HepG2 (cell line): Measurements from ENCODE around the gene PHF19.

Experiments
- BHLHE40 ChIP-seq: IDR thresholded peaks from 2 replicates; pipeline ENCODE4 v1.6.1; 2011; ENCODE audit warnings: low read length, improper control_type of control experiment
- CCDC6 ChIP-seq: sonication (generic); formaldehyde crosslinking; IDR thresholded peaks from 2 replicates; pipeline ENCODE4 v1.8.1; 2022; ENCODE audit warnings: mild to moderate bottlenecking, missing genetic modification reagents, moderate library complexity
- GATAD1 ChIP-seq: IDR thresholded peaks from 2 replicates; pipeline ENCODE4 v1.6.1; 2016; ENCODE audit warnings: missing genetic modification reagents, missing compliant biosample characterization
- POLR2AphosphoS5 ChIP-seq: IDR thresholded peaks from 2 replicates; pipeline ENCODE4 v1.6.1; 2012; ENCODE audit warnings: low read depth, low read length
- REXO4 ChIP-seq: sonication (generic); formaldehyde crosslinking; IDR thresholded peaks from 2 replicates; pipeline ENCODE4 v1.8.0; 2022; ENCODE audit warnings: missing genetic modification reagents, mild to moderate bottlenecking, borderline replicate concordance
- TEAD2 ChIP-seq: sonication (generic); formaldehyde crosslinking; IDR thresholded peaks from 2 replicates; pipeline ENCODE4 v1.9.0; 2021; ENCODE audit warnings: missing genetic modification reagents
- ZNF350 ChIP-seq: sonication (generic); formaldehyde crosslinking; IDR thresholded peaks from 2 replicates; pipeline ENCODE4 v1.4.0; 2020; ENCODE audit warnings: mild to moderate bottlenecking, low read depth, missing genetic modification reagents, borderline replicate concordance
- ZNF549 ChIP-seq: sonication (generic); formaldehyde crosslinking; IDR thresholded peaks from 2 replicates; pipeline ENCODE4 v1.5.0; 2020; ENCODE audit warnings: missing genetic modification reagents
- TF ChIP-seq, protein P1 (sequence below): sonication (generic); formaldehyde crosslinking; IDR thresholded peaks from 2 replicates; pipeline ENCODE4 v1.5.0; 2020; ENCODE audit warnings: mild to moderate bottlenecking, missing genetic modification reagents, moderate library complexity

DNA sequence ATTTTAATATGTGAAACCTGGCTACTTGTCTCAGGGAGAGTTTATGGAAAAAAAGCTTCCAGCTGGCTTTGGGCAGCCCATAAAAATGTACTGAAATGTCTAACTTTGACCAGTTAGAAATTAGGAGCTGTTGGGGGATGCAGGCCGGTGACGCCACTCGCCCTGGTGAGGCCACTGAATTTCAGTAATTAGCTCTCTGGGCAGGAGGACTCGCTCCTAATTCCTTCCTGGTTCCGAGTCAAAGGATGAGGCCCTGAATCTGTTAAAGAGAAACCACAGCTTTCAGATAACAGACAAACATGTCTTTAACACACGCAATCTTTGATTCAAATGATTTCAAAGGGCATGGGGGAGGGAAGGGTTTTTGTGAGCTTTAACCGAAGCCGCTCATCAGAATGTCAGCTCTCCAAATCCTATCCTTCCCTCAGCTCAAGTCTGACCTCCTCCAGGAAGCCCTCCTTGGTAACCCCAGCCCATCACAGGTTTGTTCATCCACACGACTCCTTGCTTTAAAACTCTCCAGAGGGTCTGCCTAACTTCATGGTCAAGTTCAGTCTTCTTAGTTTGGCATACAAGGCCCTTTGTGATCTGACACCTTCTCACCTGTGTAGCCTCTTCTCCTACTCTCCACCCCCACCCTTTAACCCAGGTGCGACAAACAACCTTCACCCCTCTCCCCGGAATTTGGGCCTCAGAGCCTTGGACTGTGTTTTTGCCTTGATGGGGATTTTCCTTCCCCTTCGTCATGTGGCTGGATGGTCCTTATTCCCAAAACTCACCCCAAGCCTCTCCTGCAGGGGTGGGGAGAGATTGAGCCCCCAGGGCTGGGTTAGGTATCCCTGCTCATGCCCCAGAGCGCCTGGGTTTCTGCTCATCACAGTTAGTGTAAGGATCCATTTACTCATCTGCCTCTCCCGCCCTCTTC, 13.6 kb upstream of the PHF19 start:
- no peak for TF ChIP-seq POLR2AphosphoS5
- TF ChIP-seq REXO4 (CRISPR knock-in tag), result no peak
- no peak for TF ChIP-seq CCDC6 (CRISPR knock-in tag)
- TF ChIP-seq ZNF350 (CRISPR knock-in tag), result no peak
- TF ChIP-seq, protein P1, sequence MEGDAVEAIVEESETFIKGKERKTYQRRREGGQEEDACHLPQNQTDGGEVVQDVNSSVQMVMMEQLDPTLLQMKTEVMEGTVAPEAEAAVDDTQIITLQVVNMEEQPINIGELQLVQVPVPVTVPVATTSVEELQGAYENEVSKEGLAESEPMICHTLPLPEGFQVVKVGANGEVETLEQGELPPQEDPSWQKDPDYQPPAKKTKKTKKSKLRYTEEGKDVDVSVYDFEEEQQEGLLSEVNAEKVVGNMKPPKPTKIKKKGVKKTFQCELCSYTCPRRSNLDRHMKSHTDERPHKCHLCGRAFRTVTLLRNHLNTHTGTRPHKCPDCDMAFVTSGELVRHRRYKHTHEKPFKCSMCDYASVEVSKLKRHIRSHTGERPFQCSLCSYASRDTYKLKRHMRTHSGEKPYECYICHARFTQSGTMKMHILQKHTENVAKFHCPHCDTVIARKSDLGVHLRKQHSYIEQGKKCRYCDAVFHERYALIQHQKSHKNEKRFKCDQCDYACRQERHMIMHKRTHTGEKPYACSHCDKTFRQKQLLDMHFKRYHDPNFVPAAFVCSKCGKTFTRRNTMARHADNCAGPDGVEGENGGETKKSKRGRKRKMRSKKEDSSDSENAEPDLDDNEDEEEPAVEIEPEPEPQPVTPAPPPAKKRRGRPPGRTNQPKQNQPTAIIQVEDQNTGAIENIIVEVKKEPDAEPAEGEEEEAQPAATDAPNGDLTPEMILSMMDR (CRISPR knock-in tag), result no peak
- TF ChIP-seq ZNF549, result no peak
- no peak for TF ChIP-seq BHLHE40
- TF ChIP-seq GATAD1 (CRISPR knock-in tag), result no peak
- no peak for TF ChIP-seq TEAD2 (CRISPR knock-in tag)
